Caco-2 (cell line): ENCODE results near the gene ADARB2. TPM values are rescaled to one million over a fixed set of nuclear protein-coding genes. Genes with fewer than 3 reads are reported as not detected.

ENCODE experiments used
- BruUV-seq: library from RNA; stranded (reverse); fragments of 400-500 nt; replicated peaks from 2 replicates; lab custom pipeline; 2021; lab: Mats Ljungman, UMichigan
- CTCF ChIA-PET: fragments of 300-600 bp; sonication (Branson Sonifier 250); formaldehyde crosslinking; loops from one replicate; lab custom pipeline; 2022; ENCODE audit warnings: antibody characterized with exemption; lab: Charles Lee
- POLR2A ChIA-PET: fragments of 300-600 bp; sonication (Branson Sonifier 250); formaldehyde crosslinking; loops from one replicate; lab custom pipeline; 2022; ENCODE audit warnings: antibody characterized with exemption; lab: Charles Lee
- DNase-seq, 2 experiments: peaks; one replicate each; pipeline versions ENCODE4 v3.0.0 to v3.0.0-alpha.2; 2020 to 2022
- H3K27me3 ChIP-seq: replicated peaks from 2 replicates; pipeline ENCODE4 v1.6.0; 2011; ENCODE audit warnings: low read length; ENCODE audit not compliant: control insufficient read depth, insufficient read depth
- H3K36me3 ChIP-seq: 2 replicates; pipeline ENCODE4 v1.5.1; 2011; ENCODE audit warnings: low read length; ENCODE audit not compliant: control insufficient read depth, insufficient read depth
- H3K4me1 ChIP-seq: fragments of 250-450 bp; sonication (Bioruptor Pico); 2 replicates; pipeline ENCODE4 v1.5.1; 2020; ENCODE audit warnings: mild to moderate bottlenecking
- H3K4me3 ChIP-seq: 2 replicates; pipeline ENCODE4 v1.5.1; 2011; ENCODE audit warnings: low read depth, mild to moderate bottlenecking, control low read depth, low read length
- H3K9me3 ChIP-seq: fragments of 250-450 bp; sonication (Bioruptor Pico); 2 replicates; pipeline ENCODE4 v1.5.1; 2020; ENCODE audit warnings: mild to moderate bottlenecking, moderate library complexity
- H3K27ac Mint-ChIP-seq: one replicate; pipeline ENCODE4 v1.8.0; 2022; ENCODE audit warnings: mixed read lengths; ENCODE audit not compliant: unreplicated experiment
- H3K27me3 Mint-ChIP-seq: one replicate; pipeline ENCODE4 v1.8.0; 2022; ENCODE audit warnings: mixed read lengths; ENCODE audit not compliant: insufficient read depth, unreplicated experiment
- H3K36me3 Mint-ChIP-seq: one replicate; pipeline ENCODE4 v1.8.0; 2022; ENCODE audit warnings: mild to moderate bottlenecking, mixed read lengths; ENCODE audit not compliant: insufficient read depth, unreplicated experiment
- H3K4me1 Mint-ChIP-seq: one replicate; pipeline ENCODE4 v1.8.0; 2022; ENCODE audit warnings: low read depth, mixed read lengths; ENCODE audit not compliant: unreplicated experiment
- H3K4me3 Mint-ChIP-seq: one replicate; pipeline ENCODE4 v1.8.0; 2022; ENCODE audit warnings: mild to moderate bottlenecking, moderate library complexity, mixed read lengths; ENCODE audit not compliant: unreplicated experiment
- H3K9me3 Mint-ChIP-seq: one replicate; pipeline ENCODE4 v1.8.0; 2022; ENCODE audit warnings: mixed read lengths; ENCODE audit not compliant: unreplicated experiment
- intact Hi-C: fragments of 100-400 bp; cut with micrococcal nuclease; formaldehyde crosslinking; loops from one replicate; pipeline ENCODE4 v1.10.0; 2022; ENCODE audit not compliant: unreplicated experiment
- total RNA-seq: library from RNA; stranded (reverse); gene quantifications from 2 replicates; pipeline ENCODE4 v1.2.3, GENCODE V29; 2022
- TF ChIP-seq, protein P1 (sequence below), 2 experiments: fragments of 200-600 bp in 1 of 2; IDR thresholded peaks; 1 replicate in 1 of 2; 2 replicates in 1 of 2; pipeline versions ENCODE4 v1.5.1 to v1.8.0; 2011 to 2022; ENCODE audit warnings: antibody characterized with exemption in 1 of 2, control low read depth in 1 of 2, inconsistent platforms in 1 of 2, low read depth in 1 of 2, low read length in 1 of 2, mild to moderate bottlenecking in 1 of 2, moderate library complexity in 1 of 2; ENCODE audit not compliant: insufficient read depth in 1 of 2, severe bottlenecking in 1 of 2, unreplicated experiment in 1 of 2

ADARB2 gene
- total RNA-seq, 1 experiment from 2014 or later: 0.27 TPM

DNA sequence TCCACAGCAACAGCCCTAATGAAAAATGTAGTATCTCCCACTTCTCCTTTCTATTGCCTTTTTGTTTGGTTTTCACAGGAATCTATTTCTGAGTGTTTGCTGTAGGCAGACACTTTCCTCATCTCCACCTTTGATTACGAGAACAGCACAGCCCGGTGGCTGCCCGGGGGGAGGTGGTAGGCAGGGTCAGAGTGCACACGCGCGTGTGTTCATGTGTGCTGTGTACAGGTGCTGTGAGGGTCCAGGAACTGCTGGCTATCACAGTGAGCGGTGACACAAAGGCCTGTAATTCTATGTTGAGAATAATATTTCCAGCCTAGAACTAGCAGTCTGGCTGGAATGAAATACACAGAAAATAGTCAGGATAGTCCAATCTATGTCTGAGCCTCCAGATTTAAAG, 212.8 kb downstream of the ADARB2 start:
- TF ChIP-seq, protein P1, sequence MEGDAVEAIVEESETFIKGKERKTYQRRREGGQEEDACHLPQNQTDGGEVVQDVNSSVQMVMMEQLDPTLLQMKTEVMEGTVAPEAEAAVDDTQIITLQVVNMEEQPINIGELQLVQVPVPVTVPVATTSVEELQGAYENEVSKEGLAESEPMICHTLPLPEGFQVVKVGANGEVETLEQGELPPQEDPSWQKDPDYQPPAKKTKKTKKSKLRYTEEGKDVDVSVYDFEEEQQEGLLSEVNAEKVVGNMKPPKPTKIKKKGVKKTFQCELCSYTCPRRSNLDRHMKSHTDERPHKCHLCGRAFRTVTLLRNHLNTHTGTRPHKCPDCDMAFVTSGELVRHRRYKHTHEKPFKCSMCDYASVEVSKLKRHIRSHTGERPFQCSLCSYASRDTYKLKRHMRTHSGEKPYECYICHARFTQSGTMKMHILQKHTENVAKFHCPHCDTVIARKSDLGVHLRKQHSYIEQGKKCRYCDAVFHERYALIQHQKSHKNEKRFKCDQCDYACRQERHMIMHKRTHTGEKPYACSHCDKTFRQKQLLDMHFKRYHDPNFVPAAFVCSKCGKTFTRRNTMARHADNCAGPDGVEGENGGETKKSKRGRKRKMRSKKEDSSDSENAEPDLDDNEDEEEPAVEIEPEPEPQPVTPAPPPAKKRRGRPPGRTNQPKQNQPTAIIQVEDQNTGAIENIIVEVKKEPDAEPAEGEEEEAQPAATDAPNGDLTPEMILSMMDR (IDR thresholded peaks at IDR 0.05; ENCODE audit: insufficient read depth in 1 of 2, low read depth in 1 of 2, low read length in 1 of 2, severe bottlenecking in 1 of 2, unreplicated experiment in 1 of 2): no peak
- Mint-ChIP-seq H3K36me3 (no peaks in the 10 kb centered on the region), H3K27ac (no peak overlapping the region), H3K9me3 (no peaks in the 10 kb centered on the region), H3K4me3 (no peak overlapping the region), H3K4me1 (peaks cover 13% of the 10 kb centered on the region), H3K27me3 (peaks cover 21% of the 10 kb centered on the region)
- no TSS peak for BruUV-seq
- peaks cover 2% of the 10 kb centered on the region; the same call in 1 of the 2 replicates for H3K27me3 ChIP-seq
- CTCF ChIA-PET: no interaction called here
- H3K4me1 ChIP-seq: 0 out of 2 replicates have a peak, but pooled peaks cover 3% of the 10 kb centered on the region
- H3K36me3 ChIP-seq: no peaks in the 10 kb centered on the region
- DNase-seq: peak in 1 of 2 experiments; percentile 35
- POLR2A ChIA-PET: no interaction called here
- H3K4me3 ChIP-seq: no peak overlapping the region
- intact Hi-C loops: no loop called here
- no peaks in the 10 kb centered on the region for H3K9me3 ChIP-seq

DNA sequence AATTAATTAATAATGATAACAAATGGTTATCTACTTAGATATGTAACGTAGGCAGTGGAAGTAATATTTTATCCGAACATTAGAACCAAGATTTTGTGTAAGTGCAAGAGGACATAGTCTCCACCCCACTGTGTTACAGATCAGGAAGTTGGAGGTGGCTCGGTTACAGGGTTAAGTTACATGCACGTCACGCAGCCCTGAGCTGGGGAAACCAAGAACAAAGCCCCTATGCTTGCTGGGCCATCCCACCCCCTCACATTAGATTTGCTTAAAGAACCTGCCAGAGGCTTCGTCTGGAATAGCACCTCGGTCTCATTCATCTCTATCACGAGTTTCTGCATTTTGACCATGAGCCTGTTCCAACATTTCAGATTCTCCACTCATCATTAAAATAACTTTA, 214.1 kb downstream of the ADARB2 start:
- Histone ChIP-seq H3K4me3 (no peak overlapping the region), H3K9me3 (no peaks in the 10 kb centered on the region), H3K4me1 (0 out of 2 replicates have a peak, but pooled peaks cover 3% of the 10 kb centered on the region), H3K36me3 (no peaks in the 10 kb centered on the region), H3K27me3 (peaks cover 2% of the 10 kb centered on the region; the same call in 1 of the 2 replicates)
- Mint-ChIP-seq H3K4me3 (no peak overlapping the region), H3K27ac (no peak overlapping the region), H3K36me3 (no peaks in the 10 kb centered on the region), H3K27me3 (peaks cover 21% of the 10 kb centered on the region), H3K9me3 (no peaks in the 10 kb centered on the region), H3K4me1 (peaks cover 13% of the 10 kb centered on the region)
- ChIA-PET CTCF (no interaction called here), POLR2A (no interaction called here)
- intact Hi-C loops: no loop called here
- DNase-seq: no peak
- no TSS peak for BruUV-seq
- TF ChIP-seq, protein P1 (IDR thresholded peaks at IDR 0.05; ENCODE audit: insufficient read depth in 1 of 2, low read depth in 1 of 2, low read length in 1 of 2, severe bottlenecking in 1 of 2, unreplicated experiment in 1 of 2): no peak

DNA sequence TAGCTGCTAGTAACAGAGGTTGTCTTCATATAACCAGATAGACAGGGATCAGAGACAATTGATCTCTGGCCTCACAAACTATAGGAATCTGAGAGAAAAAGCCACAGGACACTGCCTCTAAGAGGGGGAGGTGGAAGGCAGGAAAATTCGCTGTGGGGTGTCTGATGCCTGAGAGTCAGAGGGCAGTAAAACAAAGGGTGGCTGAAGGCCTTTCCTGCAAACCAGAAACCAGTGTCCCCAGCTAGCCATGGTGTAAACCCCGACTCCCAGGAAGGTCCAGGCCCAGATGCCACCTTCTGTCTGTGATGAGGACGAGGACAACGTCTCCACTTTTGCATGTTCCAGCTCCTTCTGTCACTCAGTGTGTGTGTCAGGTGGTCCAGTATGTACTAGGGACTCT, 215.1 kb downstream of the ADARB2 start:
- ChIA-PET POLR2A (no interaction called here), CTCF (no interaction called here)
- Mint-ChIP-seq H3K4me1 (peaks cover 13% of the 10 kb centered on the region), H3K27ac (no peak overlapping the region), H3K4me3 (no peak overlapping the region), H3K9me3 (no peaks in the 10 kb centered on the region), H3K36me3 (no peaks in the 10 kb centered on the region), H3K27me3 (peaks cover 22% of the 10 kb centered on the region)
- TF ChIP-seq, protein P1 (IDR thresholded peaks at IDR 0.05; ENCODE audit: insufficient read depth in 1 of 2, low read depth in 1 of 2, low read length in 1 of 2, severe bottlenecking in 1 of 2, unreplicated experiment in 1 of 2): no peak
- no peaks in the 10 kb centered on the region for H3K9me3 ChIP-seq
- H3K27me3 ChIP-seq: no peaks in the 10 kb centered on the region
- no peak overlapping the region for H3K4me3 ChIP-seq
- H3K36me3 ChIP-seq: no peaks in the 10 kb centered on the region
- DNase-seq: no peak
- no TSS peak for BruUV-seq
- H3K4me1 ChIP-seq: 0 out of 2 replicates have a peak, but pooled peaks cover 3% of the 10 kb centered on the region
- intact Hi-C loops: no loop called here
